Skeletal muscle cell (primary cell): ENCODE measurements around the gene ACSM2A.
"Not testable (repeated sequence)": the region's sequence is repeated elsewhere in the genome, so short reads cannot be mapped to it uniquely, and the experiment has no call there.

ENCODE experiments used
- DNase-seq: peaks from one replicate; pipeline ENCODE4 v3.0.0-alpha.2; 2010; ENCODE audit warnings: low read depth
- H3K4me3 ChIP-seq: 2 replicates; pipeline ENCODE4 v1.5.1; 2011; ENCODE audit warnings: low read depth, mild to moderate bottlenecking, control low read depth, low read length, moderate library complexity

The ACSM2A gene

DNA sequence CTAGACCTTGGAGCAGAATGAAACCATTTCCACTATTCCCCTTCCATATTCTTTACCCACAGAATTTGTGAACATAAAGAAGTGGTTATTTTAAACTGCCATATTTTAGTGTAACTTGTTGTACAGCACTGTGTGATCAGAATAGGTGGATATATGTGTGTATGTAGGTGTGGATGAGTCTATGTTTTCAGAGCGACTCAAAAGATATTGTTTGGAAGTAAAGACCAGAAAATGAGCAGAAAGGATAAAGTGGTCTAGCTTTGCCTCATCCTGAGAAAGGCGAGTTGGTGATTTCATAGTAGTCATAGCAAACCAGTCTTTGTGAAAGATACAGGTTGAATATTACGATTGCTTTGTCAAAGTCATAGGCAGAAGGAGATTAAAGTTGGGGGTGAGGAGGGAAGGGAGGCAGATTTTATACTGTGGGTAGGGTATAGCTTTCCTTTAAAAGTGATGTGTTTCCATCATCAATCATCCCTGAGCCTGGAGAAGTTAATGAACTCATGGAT, 81.0 kb downstream of the ACSM2A start:
- not testable (repeated sequence) for DNase-seq

DNA sequence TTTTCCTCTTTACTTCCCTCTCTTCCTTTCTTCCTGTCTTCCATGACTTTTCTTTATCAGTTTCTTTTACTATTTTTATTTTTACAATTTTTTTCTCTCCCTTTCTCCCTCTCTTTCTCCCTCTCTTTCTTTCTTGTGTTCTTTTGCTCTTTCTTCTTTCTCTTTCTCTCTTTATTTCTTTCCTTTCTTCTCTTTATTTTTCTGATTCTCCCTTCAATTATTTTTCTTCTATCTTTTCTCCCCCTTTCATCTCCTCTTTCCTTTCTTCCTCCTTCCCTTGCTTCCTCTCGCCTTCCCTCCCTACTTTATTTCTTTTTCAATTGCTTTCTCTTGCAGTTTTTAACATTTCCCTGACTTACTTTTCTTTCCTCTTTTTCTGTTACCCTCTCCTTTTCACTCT, 85.3 kb downstream of the ACSM2A start:
- not testable (repeated sequence) for DNase-seq, H3K4me3 ChIP-seq

More for the DNA sequence above, 81.0 kb downstream of the ACSM2A start:
- not testable (repeated sequence) for H3K4me3 ChIP-seq
